NK-92 (cell line): ENCODE results near the gene ASTE1.
A peak's percentile ranks its signal among the peaks of the same experiment; 100 is the strongest.
"Not testable (repeated sequence)": the region's sequence is repeated elsewhere in the genome, so short reads cannot be mapped to it uniquely, and the experiment has no call there.

Experiments used
- DNase-seq: peaks from one replicate; lab custom pipeline; 2025; ENCODE audit not compliant: unreplicated experiment; lab: John Stamatoyannopoulos, UW

Gene ASTE1

GRCh38 chr3:131026321-131027151 is at the start of gene ASTE1, which contains the start of gene NEK11:
Gene ASTE1, minus strand, starts transcription at chr3:131026825. Its CDS starts 1,519 bp downstream, at chr3:131025306.
Gene NEK11, plus strand, starts transcription at chr3:131026877. Its CDS starts 2,832 bp downstream, at chr3:131029709.
- peak; percentile 55 for DNase-seq

- no peak for DNase-seq
Measured at GRCh38 chr3:131075632-131076328, 49.2 kb upstream of the ASTE1 start.

GRCh38 chr3:131072845-131073244 is 46.2 kb upstream of the ASTE1 start:
- no peak for DNase-seq

- no peak for DNase-seq
Measured at GRCh38 chr3:131072099-131072559, 45.5 kb upstream of the ASTE1 start.

- DNase-seq, result no peak
Measured at GRCh38 chr3:131067983-131068382, 41.4 kb upstream of the ASTE1 start.

- DNase-seq, result no peak
Measured at GRCh38 chr3:131053043-131053859, 26.6 kb upstream of the ASTE1 start.

- no peak for DNase-seq
Measured at GRCh38 chr3:131050001-131050400, 23.4 kb upstream of the ASTE1 start.

- DNase-seq, result no peak
Measured at GRCh38 chr3:131048030-131048429, 21.4 kb upstream of the ASTE1 start.

- no peak for DNase-seq
Measured at GRCh38 chr3:131047582-131047981, 21.0 kb upstream of the ASTE1 start.

GRCh38 chr3:131042271-131042985 is 15.8 kb upstream of the ASTE1 start:
- not testable (repeated sequence) for DNase-seq

GRCh38 chr3:131038326-131038725 is 11.7 kb upstream of the ASTE1 start:
- no peak for DNase-seq

- DNase-seq, result no peak
Measured at GRCh38 chr3:131036986-131037385, 10.4 kb upstream of the ASTE1 start.

GRCh38 chr3:131036200-131036816 is 9.7 kb upstream of the ASTE1 start:
- no peak for DNase-seq

- no peak for DNase-seq
Measured at GRCh38 chr3:131033480-131034080, 7.0 kb upstream of the ASTE1 start.

GRCh38 chr3:131031660-131032059 is 5.0 kb upstream of the ASTE1 start:
- no peak for DNase-seq

GRCh38 chr3:131028844-131029243 is 2.2 kb upstream of the ASTE1 start:
- DNase-seq, result no peak

- no peak for DNase-seq
Measured at GRCh38 chr3:131025539-131025938, 1.1 kb downstream of the ASTE1 start.

- DNase-seq, result no peak
Measured at GRCh38 chr3:131020122-131020693, 6.4 kb downstream of the ASTE1 start.

GRCh38 chr3:131018970-131019369 is 7.7 kb downstream of the ASTE1 start:
- no peak for DNase-seq
